Pons (tissue), 1 donor: Measurements from ENCODE around the gene EBF4.
"Not testable (repeated sequence)": the region's sequence is repeated elsewhere in the genome, so short reads cannot be mapped to it uniquely, and the experiment has no call there.

ENCODE experiments used
- DNase-seq: peaks from one replicate; pipeline ENCODE4 v3.0.0-alpha.2; 2016; ENCODE audit warnings: low spot score

EBF4 gene

GRCh38 chr20:2759143-2759542 lies 66.6 kb downstream of the EBF4 start:
- no peak for DNase-seq

- no peak for DNase-seq
Observed at GRCh38 chr20:2759603-2760296, 67.2 kb downstream of the EBF4 start.

- no peak for DNase-seq
Observed at GRCh38 chr20:2760297-2760951, 67.8 kb downstream of the EBF4 start.

- DNase-seq: no peak
Observed at GRCh38 chr20:2760952-2761305, 68.3 kb downstream of the EBF4 start.

- DNase-seq: no peak
Observed at GRCh38 chr20:2761885-2762284, 69.3 kb downstream of the EBF4 start.

GRCh38 chr20:2762578-2763131 lies 70.1 kb downstream of the EBF4 start:
- no peak for DNase-seq

- DNase-seq: no peak
Observed at GRCh38 chr20:2763186-2763585, 70.6 kb downstream of the EBF4 start.

GRCh38 chr20:2767768-2768631 lies 75.4 kb downstream of the EBF4 start:
- DNase-seq: no peak

- DNase-seq: no peak
Observed at GRCh38 chr20:2768632-2769015, 76.0 kb downstream of the EBF4 start.

GRCh38 chr20:2770091-2770490 lies 77.5 kb downstream of the EBF4 start:
- DNase-seq: not testable (repeated sequence)

- no peak for DNase-seq
Observed at GRCh38 chr20:2771631-2772080, 79.1 kb downstream of the EBF4 start.

GRCh38 chr20:2773812-2774211 lies 81.2 kb downstream of the EBF4 start:
- no peak for DNase-seq

- no peak for DNase-seq
Observed at GRCh38 chr20:2775139-2775538, 82.6 kb downstream of the EBF4 start.

- no peak for DNase-seq
Observed at GRCh38 chr20:2778602-2779321, 86.2 kb downstream of the EBF4 start.

- no peak for DNase-seq
Observed at GRCh38 chr20:2780948-2781347, 88.4 kb downstream of the EBF4 start.

- DNase-seq: no peak
Observed at GRCh38 chr20:2783908-2784566, 91.5 kb downstream of the EBF4 start.

- DNase-seq: no peak
Observed at GRCh38 chr20:2793471-2793870, 100.9 kb downstream of the EBF4 start.

- no peak for DNase-seq
Observed at GRCh38 chr20:2794202-2794748, 101.7 kb downstream of the EBF4 start.

- no peak for DNase-seq
Observed at GRCh38 chr20:2794866-2795447, 102.4 kb downstream of the EBF4 start.

GRCh38 chr20:2795451-2795850 lies 102.9 kb downstream of the EBF4 start:
- DNase-seq: no peak
